HFFc6 (cell line): ENCODE results near the gene PAGR1. TPM values are rescaled to one million over a fixed set of nuclear protein-coding genes. Genes with fewer than 3 reads are reported as not detected.

ENCODE experiments used
- DNase-seq: peaks from one replicate; pipeline ENCODE4 v3.0.0-alpha.2; 2018
- H3K27ac Mint-ChIP-seq: 2 replicates; pipeline ENCODE4 v1.8.0; 2020; ENCODE audit warnings: mild to moderate bottlenecking, mixed read lengths
- H3K27me3 Mint-ChIP-seq: 2 replicates; pipeline ENCODE4 v1.8.0; 2021; ENCODE audit warnings: mild to moderate bottlenecking, moderate library complexity, mixed read lengths; ENCODE audit not compliant: insufficient read depth
- H3K36me3 Mint-ChIP-seq: 2 replicates; pipeline ENCODE4 v1.8.0; 2021; ENCODE audit warnings: low read depth, mixed read lengths
- H3K4me1 Mint-ChIP-seq: 2 replicates; pipeline ENCODE4 v1.8.0; 2020; ENCODE audit warnings: low read depth, mixed read lengths
- H3K4me3 Mint-ChIP-seq: 2 replicates; pipeline ENCODE4 v1.8.0; 2020; ENCODE audit warnings: mild to moderate bottlenecking, moderate library complexity, mixed read lengths
- H3K9me3 Mint-ChIP-seq: 2 replicates; pipeline ENCODE4 v1.8.0; 2020; ENCODE audit warnings: mild to moderate bottlenecking, mixed read lengths
- CTCF ChIP-seq: fragments of 200-600 bp; sonication (generic); IDR thresholded peaks from 2 replicates; pipeline ENCODE4 v1.5.0; 2021; ENCODE audit warnings: antibody characterized with exemption, mild to moderate bottlenecking
- total RNA-seq, 6 experiments: library from RNA; stranded (reverse); fragmentation: NEBNext Ultra II Directional; extraction: Animal tissue kit (Norgen Biotek cat#: 25700); gene quantifications; 2 replicates in 1 of 6; 3 replicates in 5 of 6; pipeline ENCODE4 v1.2.3, GENCODE V29; 2021

Gene PAGR1
- total RNA-seq, 6 experiments from 2014 or later, result 12.9 to 19.2 (median 17.7) TPM

- Mint-ChIP-seq H3K27me3 (peaks cover 6% of the 10 kb centered on the region), H3K27ac (peak overlapping the region; percentile 88), H3K4me3 (peak overlapping the region; percentile 89), H3K36me3 (peaks cover 12% of the 10 kb centered on the region), H3K4me1 (peaks cover 73% of the 10 kb centered on the region), H3K9me3 (no peaks in the 10 kb centered on the region)
- DNase-seq, result peak; percentile 98
- peak; percentile 11; the same call in 1 of the 2 replicates for TF ChIP-seq CTCF
Measured at GRCh38 chr16:29811170-29811895, 4.6 kb upstream of the PAGR1 start.

GRCh38 chr16:29811896-29812665, 3.9 kb upstream of the PAGR1 start, which contains the start of gene PRRT2:
TSS of gene PRRT2 (plus strand) at chr16:29812193. CDS start at chr16:29813055, 862 bp downstream.
- TF ChIP-seq CTCF, result no peak
- Mint-ChIP-seq H3K9me3 (no peaks in the 10 kb centered on the region), H3K4me1 (peaks cover 78% of the 10 kb centered on the region), H3K27ac (peak within 1 kb of the TSS; percentile 88), H3K36me3 (peaks cover 16% of the 10 kb centered on the region), H3K27me3 (peaks cover 6% of the 10 kb centered on the region), H3K4me3 (peak within 1 kb of the TSS; percentile 89)
- no peak for DNase-seq

GRCh38 chr16:29812754-29813643, 3.0 kb upstream of the PAGR1 start:
- TF ChIP-seq CTCF, result no peak
- peak overlapping the region; percentile 89 for H3K4me3 Mint-ChIP-seq
- H3K27ac Mint-ChIP-seq, result peak overlapping the region; percentile 74
- H3K36me3 Mint-ChIP-seq, result peaks cover 19% of the 10 kb centered on the region
- no peaks in the 10 kb centered on the region for H3K9me3 Mint-ChIP-seq
- peaks cover 7% of the 10 kb centered on the region for H3K27me3 Mint-ChIP-seq
- DNase-seq, result no peak
- peaks cover 84% of the 10 kb centered on the region for H3K4me1 Mint-ChIP-seq

GRCh38 chr16:29813644-29814562, 2.0 kb upstream of the PAGR1 start:
- Mint-ChIP-seq H3K4me3 (peak overlapping the region; percentile 89), H3K27me3 (peaks cover 6% of the 10 kb centered on the region), H3K27ac (no peak overlapping the region), H3K4me1 (peaks cover 84% of the 10 kb centered on the region), H3K9me3 (no peaks in the 10 kb centered on the region), H3K36me3 (peaks cover 16% of the 10 kb centered on the region)
- no peak for TF ChIP-seq CTCF
- DNase-seq, result no peak
